OCI-LY3 (cell line): Measurements from ENCODE around the gene CROCC2.

Experiments used
- CTCF ChIP-seq: fragments of 200-600, 300-600 bp; sonication (generic); IDR thresholded peaks from 2 replicates; pipeline ENCODE4 v1.5.1; 2014; ENCODE audit warnings: antibody characterized with exemption, low read length, low read depth
- EZH2phosphoT487 ChIP-seq: fragments of 200-600 bp; shearing (Covaris generic); IDR thresholded peaks from 2 replicates; pipeline ENCODE4 v1.6.1; 2018; ENCODE audit warnings: antibody characterized with exemption, mixed run types, low read depth

- TF ChIP-seq CTCF (no peak), EZH2phosphoT487 (no peak)
These were observed 103.1 kb downstream of the CROCC2 start for GRCh38 chr2:241009191-241009590.
